AG04449 (cell line): ENCODE measurements around the gene TBX5.

Experiments used
- CTCF ChIA-PET: fragments of 350-600 bp; formaldehyde crosslinking; extraction: SDS; loops from one replicate; lab custom pipeline; 2021; ENCODE audit warnings: antibody characterized with exemption; lab: Yijun Ruan, JAX
- POLR2A ChIA-PET: fragments of 400-600, 350-600 bp; formaldehyde crosslinking; extraction: SDS; loops from one replicate; lab custom pipeline; 2020; ENCODE audit warnings: antibody characterized with exemption, inconsistent platforms; lab: Yijun Ruan, JAX
- DNase-seq: peaks from one replicate; pipeline ENCODE4 v3.0.0-alpha.2; 2010; ENCODE audit warnings: low read depth, low spot score
- H3K4me3 ChIP-seq: 2 replicates; pipeline ENCODE4 v1.5.1; 2011; ENCODE audit warnings: low read depth, mild to moderate bottlenecking, control low read depth, low read length
- CTCF ChIP-seq: IDR thresholded peaks from one replicate; pipeline ENCODE4 v1.5.1; 2011; ENCODE audit warnings: mild to moderate bottlenecking, moderate library complexity, low read length, control low read depth, inconsistent platforms; ENCODE audit not compliant: insufficient read depth; ENCODE audit errors: missing control alignments

The TBX5 gene

GRCh38 chr12:114400925-114401324, 5.0 kb downstream of the TBX5 start:
- TF ChIP-seq CTCF: no peak
- DNase-seq: no peak
- POLR2A ChIA-PET: no interaction called here
- CTCF ChIA-PET: no interaction called here
- H3K4me3 ChIP-seq: no peak overlapping the region

DNA sequence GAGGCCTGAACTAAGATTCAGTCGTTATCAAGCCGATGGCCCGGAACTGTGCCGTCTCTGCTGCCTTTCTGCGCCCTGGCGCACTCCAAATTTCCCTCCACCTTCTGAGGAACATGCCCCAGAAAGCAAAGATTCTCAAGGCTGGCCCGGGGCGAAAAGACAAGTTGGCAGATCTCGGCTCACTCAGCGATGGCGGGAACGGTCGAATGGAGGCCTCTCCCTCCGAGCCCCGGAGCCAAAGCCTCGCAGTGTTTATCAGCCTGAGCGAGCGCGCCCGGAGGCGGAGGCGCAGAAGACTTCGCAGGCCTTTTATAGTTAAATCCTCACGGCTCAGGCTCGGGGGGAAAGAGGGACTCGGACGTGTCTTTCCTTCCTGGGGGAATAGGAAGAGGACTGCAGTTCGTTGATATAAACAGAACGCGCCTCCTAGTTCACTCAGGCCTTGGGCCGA, 5.6 kb downstream of the TBX5 start:
- ChIA-PET CTCF (no interaction called here), POLR2A (no interaction called here)
- DNase-seq: no peak
- TF ChIP-seq CTCF: no peak
- H3K4me3 ChIP-seq: no peak overlapping the region

- no peak for TF ChIP-seq CTCF
- no peak overlapping the region for H3K4me3 ChIP-seq
- POLR2A ChIA-PET: no interaction called here
- CTCF ChIA-PET: no interaction called here
- no peak for DNase-seq
Observed at GRCh38 chr12:114399664-114400211, 6.2 kb downstream of the TBX5 start.

DNA sequence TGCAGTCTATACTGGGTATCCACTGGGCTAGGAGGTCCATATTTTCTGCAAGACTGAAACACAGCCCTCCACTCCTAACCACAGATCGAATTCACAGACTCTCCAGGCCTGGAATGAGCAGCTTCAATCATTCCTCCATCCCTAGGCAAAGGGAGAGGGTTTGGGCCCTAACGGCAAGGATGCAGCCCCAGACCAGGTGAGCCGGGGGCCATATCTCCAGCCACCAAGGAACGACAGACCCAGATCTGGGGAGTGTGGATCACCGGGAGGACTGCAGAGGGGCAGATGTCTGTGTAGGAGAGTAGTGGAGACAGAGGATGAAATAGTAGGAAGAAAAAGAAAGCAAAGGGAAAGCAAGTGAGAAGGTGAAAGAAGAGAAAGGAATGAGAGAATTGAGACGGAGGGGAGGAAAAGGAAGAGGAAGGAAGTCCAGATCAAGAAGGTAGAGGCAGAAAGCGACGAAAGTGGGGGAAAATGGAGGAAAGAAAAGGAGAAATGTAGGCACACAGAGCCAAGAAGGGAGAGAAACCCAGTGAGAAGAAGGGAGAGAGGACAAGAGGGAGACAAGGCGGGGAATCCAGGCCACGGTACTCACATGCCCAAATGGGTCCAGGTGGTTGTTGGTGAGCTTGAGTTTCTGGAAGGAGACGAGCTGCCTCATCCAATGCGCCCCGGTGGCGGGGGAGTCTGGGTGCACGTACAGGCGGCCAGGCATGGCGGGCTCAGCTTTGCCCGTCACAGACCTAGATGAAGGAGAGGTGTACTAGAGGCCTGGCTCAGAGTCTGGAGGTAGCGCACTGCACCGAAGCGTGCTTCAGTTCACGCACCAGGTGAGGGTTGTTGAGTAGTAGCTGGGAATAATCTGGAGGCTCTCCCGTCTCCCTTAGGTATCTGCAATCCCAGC, 7.7 kb downstream of the TBX5 start:
- POLR2A ChIA-PET: no interaction called here
- DNase-seq: no peak
- H3K4me3 ChIP-seq: no peak overlapping the region
- CTCF ChIA-PET: no interaction called here
- no peak for TF ChIP-seq CTCF

- ChIA-PET CTCF (no interaction called here), POLR2A (no interaction called here)
- H3K4me3 ChIP-seq: no peak overlapping the region
- TF ChIP-seq CTCF: no peak
- DNase-seq: no peak
Observed at GRCh38 chr12:114396869-114397719, 8.8 kb downstream of the TBX5 start.

DNA sequence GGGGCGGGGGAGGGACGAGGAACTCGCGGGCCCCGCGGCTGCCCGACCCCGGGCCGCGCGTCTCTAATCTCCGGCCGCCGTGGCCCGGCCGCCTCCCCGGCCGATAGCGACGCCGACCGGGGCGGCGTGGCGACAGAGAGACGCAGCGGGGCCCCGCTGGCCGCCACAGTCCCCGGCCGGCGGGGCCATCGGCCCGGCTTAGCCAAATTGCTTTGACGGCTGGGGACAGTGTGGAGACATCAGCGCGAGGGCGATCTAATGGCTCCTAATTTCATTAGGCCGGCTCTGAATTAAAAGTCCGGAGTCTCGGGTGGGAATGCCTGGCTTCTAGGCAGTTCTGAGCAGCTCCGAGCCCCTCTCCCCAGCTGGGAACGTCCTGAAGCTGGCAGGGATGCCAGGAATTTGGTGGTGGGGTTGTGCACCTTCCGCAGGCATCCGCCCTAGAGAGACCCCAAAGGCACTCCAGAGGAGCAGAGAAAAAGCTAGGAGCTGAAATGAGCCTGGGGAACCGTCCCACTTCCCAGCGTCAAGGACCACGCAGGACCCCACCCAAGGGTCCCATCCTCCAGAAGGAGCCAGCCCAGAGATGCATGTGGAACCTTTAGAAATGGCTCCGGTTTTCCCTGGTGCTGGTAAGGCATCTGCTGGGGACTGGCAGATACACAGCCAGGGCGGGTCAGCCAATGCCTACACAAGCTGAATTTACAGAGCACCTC, 9.6 kb downstream of the TBX5 start:
- H3K4me3 ChIP-seq: no peak overlapping the region
- ChIA-PET CTCF (no interaction called here), POLR2A (no interaction called here)
- DNase-seq: no peak
- TF ChIP-seq CTCF: no peak
